Liver (tissue), 9 donors: ENCODE data around the gene C22orf23. TPM values are rescaled to one million over a fixed set of nuclear protein-coding genes. Genes with fewer than 3 reads are reported as not detected.

Experiments used
- DNase-seq: peaks from one replicate; pipeline ENCODE4 v3.0.0-alpha.2; 2017; ENCODE audit warnings: low spot score
- H3K27ac ChIP-seq, 2 donors: one replicate each; pipeline ENCODE4 v1.7.0; 2013; ENCODE audit warnings: inconsistent platforms in 2 of 2, low read length in 2 of 2, control low read depth in 1 of 2, low read depth in 1 of 2, mild to moderate bottlenecking in 1 of 2
- H3K27me3 ChIP-seq, 4 donors: one replicate each; pipeline versions ENCODE4 v1.6.1 to v1.7.0; 2013; ENCODE audit warnings: low read length in 3 of 4, inconsistent platforms in 1 of 4, mild to moderate bottlenecking in 1 of 4, moderate library complexity in 1 of 4; ENCODE audit not compliant: control insufficient read depth in 4 of 4, insufficient read depth in 4 of 4
- H3K36me3 ChIP-seq, 4 donors: one replicate each; pipeline versions ENCODE4 v1.6.1 to v1.7.0; 2013; ENCODE audit warnings: low read length in 3 of 4, mild to moderate bottlenecking in 3 of 4, low read depth in 1 of 4, moderate library complexity in 1 of 4; ENCODE audit not compliant: control insufficient read depth in 4 of 4, insufficient read depth in 3 of 4
- H3K4me1 ChIP-seq, 4 donors: one replicate each; pipeline versions ENCODE4 v1.6.1 to v1.7.0; 2013; ENCODE audit warnings: low read length in 3 of 4, mild to moderate bottlenecking in 3 of 4, moderate library complexity in 1 of 4; ENCODE audit not compliant: control insufficient read depth in 4 of 4, insufficient read depth in 4 of 4
- H3K4me3 ChIP-seq, 3 donors: one replicate each; pipeline versions ENCODE4 v1.6.1 to v1.7.0; 2013; ENCODE audit warnings: low read length in 3 of 3, control low read depth in 1 of 3, low read depth in 1 of 3, mild to moderate bottlenecking in 1 of 3
- H3K9ac ChIP-seq, 2 donors: one replicate each; pipeline ENCODE4 v1.7.0; 2013; ENCODE audit warnings: low read length in 2 of 2, mild to moderate bottlenecking in 2 of 2, moderate library complexity in 2 of 2, control low read depth in 1 of 2, low read depth in 1 of 2
- H3K9me3 ChIP-seq, 4 donors: one replicate each; pipeline versions ENCODE4 v1.6.1 to v1.7.0; 2013; ENCODE audit warnings: low read length in 3 of 4; ENCODE audit not compliant: control insufficient read depth in 4 of 4
- EGR1 ChIP-seq, 2 donors: IDR thresholded peaks; 2 replicates each; pipeline ENCODE4 v1.6.1; 2016 to 2018; ENCODE audit warnings: antibody characterized with exemption in 2 of 2, low read depth in 2 of 2
- FOXA1 ChIP-seq: IDR thresholded peaks from 2 replicates; pipeline ENCODE4 v1.6.1; 2016; ENCODE audit warnings: antibody characterized with exemption
- FOXA2 ChIP-seq: IDR thresholded peaks from 2 replicates; pipeline ENCODE4 v1.6.1; 2016; ENCODE audit warnings: antibody characterized with exemption
- GABPA ChIP-seq, 2 donors: IDR thresholded peaks in 1 of 2; conservative IDR thresholded peaks in 1 of 2; 2 replicates each; pipeline ENCODE4 v1.6.1; 2016; ENCODE audit warnings: antibody characterized with exemption in 2 of 2, mild to moderate bottlenecking in 1 of 2, moderate library complexity in 1 of 2
- HNF4A ChIP-seq, 2 donors: conservative IDR thresholded peaks; 2 replicates each; pipeline ENCODE4 v1.6.1; 2016; ENCODE audit warnings: antibody characterized with exemption in 2 of 2, mild to moderate bottlenecking in 2 of 2
- HNF4G ChIP-seq: IDR thresholded peaks from 2 replicates; pipeline ENCODE4 v1.6.1; 2016; ENCODE audit warnings: antibody characterized with exemption
- JUND ChIP-seq, 2 donors: IDR thresholded peaks; 2 replicates each; pipeline ENCODE4 v1.6.1; 2016; ENCODE audit warnings: antibody characterized with exemption in 2 of 2
- NR2F2 ChIP-seq: IDR thresholded peaks from 2 replicates; pipeline ENCODE4 v1.6.1; 2016; ENCODE audit warnings: antibody characterized with exemption
- RAD21 ChIP-seq, 2 donors: IDR thresholded peaks; 2 replicates each; pipeline ENCODE4 v1.6.1; 2016; ENCODE audit warnings: antibody characterized with exemption in 2 of 2, mild to moderate bottlenecking in 2 of 2
- RXRA ChIP-seq, 2 donors: IDR thresholded peaks; 2 replicates each; pipeline ENCODE4 v1.6.1; 2017 to 2018; ENCODE audit warnings: antibody characterized with exemption in 2 of 2, mild to moderate bottlenecking in 1 of 2
- SP1 ChIP-seq: IDR thresholded peaks from 2 replicates; pipeline ENCODE4 v1.6.1; 2018; ENCODE audit warnings: antibody characterized with exemption, mild to moderate bottlenecking
- TAF1 ChIP-seq: conservative IDR thresholded peaks from 2 replicates; pipeline ENCODE4 v1.6.1; 2016; ENCODE audit warnings: antibody characterized with exemption, mild to moderate bottlenecking
- YY1 ChIP-seq: IDR thresholded peaks from 2 replicates; pipeline ENCODE4 v1.6.1; 2016; ENCODE audit warnings: antibody characterized with exemption, mild to moderate bottlenecking
- WGBS: extraction: QIAGEN DNeasy Blood & Tissue Kit; methylation state at CpG from one replicate; pipeline ENCODE4 v1.1.7; 2013; 5-methylcytosine and 5-hydroxymethylcytosine counted together
- polyA plus RNA-seq, 2 donors: library from polyadenylated mRNA; stranded (reverse) in 1 of 2; unstranded in 1 of 2; fragments of 200-250 nt in 1 of 2; fragments of >200 nt in 1 of 2; fragmentation: Nextera tagmentation in 1 of 2; extraction: Ambion mirVana in 1 of 2; gene quantifications; one replicate each; pipeline versions ENCODE4 v1.2.1 to v1.2.3, GENCODE V29; 2013 to 2015
- total RNA-seq, 2 donors: library from RNA; depleted of rRNA; stranded (reverse); fragments of >200 nt; gene quantifications; one replicate each; pipeline ENCODE4 v1.2.3, GENCODE V29; 2014
- TF ChIP-seq, protein P1 (sequence below): IDR thresholded peaks from 2 replicates; pipeline ENCODE4 v1.6.1; 2016; ENCODE audit warnings: antibody characterized with exemption
- TF ChIP-seq, protein P2 (sequence below): IDR thresholded peaks from 2 replicates; pipeline ENCODE4 v1.6.1; 2016; ENCODE audit warnings: antibody characterized with exemption
- TF ChIP-seq, protein P3 (sequence below): IDR thresholded peaks from 2 replicates; pipeline ENCODE4 v1.6.1; 2016; ENCODE audit warnings: antibody characterized with exemption, mild to moderate bottlenecking
- TF ChIP-seq, protein P4 (sequence below): fragments of 150-350 bp; IDR thresholded peaks from 2 replicates; pipeline ENCODE4 v1.5.1; 2017; ENCODE audit warnings: improper control_type of control experiment, low read depth, low read length; ENCODE audit not compliant: missing input control
- donor health status: healthy.
- donor health status: healthy.
- donor health status: healthy.
- donor health status: healthy.
- donor health status: healthy.

The C22orf23 gene
- total and polyA plus RNA-seq, 4 donors = 0.02 TPM; not detected in 3

DNA sequence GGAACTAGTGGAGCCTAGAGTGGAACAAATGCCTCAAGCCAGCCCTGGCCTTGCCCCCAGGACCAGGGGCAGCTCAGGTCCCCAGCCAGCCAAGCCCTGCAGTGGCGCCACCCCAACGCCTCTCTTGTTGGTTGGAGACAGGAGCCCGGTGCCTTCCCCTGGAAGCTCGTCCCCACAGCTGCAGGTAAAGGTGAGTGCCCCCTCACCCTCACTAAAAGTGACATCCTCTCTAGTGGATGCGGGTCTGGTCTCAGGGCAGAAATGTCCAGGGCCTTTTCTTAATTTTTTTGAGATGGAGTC is 25.8 kb downstream of the C22orf23 start:
- Histone ChIP-seq H3K27me3 (no peaks in the 10 kb centered on the region), H3K9me3 (no peaks in the 10 kb centered on the region), H3K4me3 (no peak overlapping the region), H3K9ac (no peak overlapping the region), H3K4me1 (peaks cover 0 to 3% (median 0%) of the 10 kb centered on the region in 4 donors), H3K27ac (no peak overlapping the region), H3K36me3 (peaks cover 5 to 39% (median 13%) of the 10 kb centered on the region in 4 donors)
- TF ChIP-seq, protein P1, sequence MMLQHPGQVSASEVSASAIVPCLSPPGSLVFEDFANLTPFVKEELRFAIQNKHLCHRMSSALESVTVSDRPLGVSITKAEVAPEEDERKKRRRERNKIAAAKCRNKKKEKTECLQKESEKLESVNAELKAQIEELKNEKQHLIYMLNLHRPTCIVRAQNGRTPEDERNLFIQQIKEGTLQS = no peak
- TF ChIP-seq, protein P2, sequence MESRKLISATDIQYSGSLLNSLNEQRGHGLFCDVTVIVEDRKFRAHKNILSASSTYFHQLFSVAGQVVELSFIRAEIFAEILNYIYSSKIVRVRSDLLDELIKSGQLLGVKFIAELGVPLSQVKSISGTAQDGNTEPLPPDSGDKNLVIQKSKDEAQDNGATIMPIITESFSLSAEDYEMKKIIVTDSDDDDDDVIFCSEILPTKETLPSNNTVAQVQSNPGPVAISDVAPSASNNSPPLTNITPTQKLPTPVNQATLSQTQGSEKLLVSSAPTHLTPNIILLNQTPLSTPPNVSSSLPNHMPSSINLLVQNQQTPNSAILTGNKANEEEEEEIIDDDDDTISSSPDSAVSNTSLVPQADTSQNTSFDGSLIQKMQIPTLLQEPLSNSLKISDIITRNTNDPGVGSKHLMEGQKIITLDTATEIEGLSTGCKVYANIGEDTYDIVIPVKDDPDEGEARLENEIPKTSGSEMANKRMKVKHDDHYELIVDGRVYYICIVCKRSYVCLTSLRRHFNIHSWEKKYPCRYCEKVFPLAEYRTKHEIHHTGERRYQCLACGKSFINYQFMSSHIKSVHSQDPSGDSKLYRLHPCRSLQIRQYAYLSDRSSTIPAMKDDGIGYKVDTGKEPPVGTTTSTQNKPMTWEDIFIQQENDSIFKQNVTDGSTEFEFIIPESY = no peak
- no peak for TF ChIP-seq GABPA (IDR thresholded peaks at IDR 0.05 in 1 of 2, conservative IDR thresholded peaks at IDR 0.05 in 1 of 2)
- TF ChIP-seq EGR1 (IDR thresholded peaks at IDR 0.05; ENCODE audit: low read depth in 2 of 2) = no peak
- no peak for TF ChIP-seq NR2F2
- TF ChIP-seq JUND (IDR thresholded peaks at IDR 0.05) = no peak
- no peak for TF ChIP-seq FOXA2
- TF ChIP-seq HNF4G = no peak
- no peak for TF ChIP-seq YY1
- no peak for TF ChIP-seq RAD21 (IDR thresholded peaks at IDR 0.05)
- TF ChIP-seq, protein P3, sequence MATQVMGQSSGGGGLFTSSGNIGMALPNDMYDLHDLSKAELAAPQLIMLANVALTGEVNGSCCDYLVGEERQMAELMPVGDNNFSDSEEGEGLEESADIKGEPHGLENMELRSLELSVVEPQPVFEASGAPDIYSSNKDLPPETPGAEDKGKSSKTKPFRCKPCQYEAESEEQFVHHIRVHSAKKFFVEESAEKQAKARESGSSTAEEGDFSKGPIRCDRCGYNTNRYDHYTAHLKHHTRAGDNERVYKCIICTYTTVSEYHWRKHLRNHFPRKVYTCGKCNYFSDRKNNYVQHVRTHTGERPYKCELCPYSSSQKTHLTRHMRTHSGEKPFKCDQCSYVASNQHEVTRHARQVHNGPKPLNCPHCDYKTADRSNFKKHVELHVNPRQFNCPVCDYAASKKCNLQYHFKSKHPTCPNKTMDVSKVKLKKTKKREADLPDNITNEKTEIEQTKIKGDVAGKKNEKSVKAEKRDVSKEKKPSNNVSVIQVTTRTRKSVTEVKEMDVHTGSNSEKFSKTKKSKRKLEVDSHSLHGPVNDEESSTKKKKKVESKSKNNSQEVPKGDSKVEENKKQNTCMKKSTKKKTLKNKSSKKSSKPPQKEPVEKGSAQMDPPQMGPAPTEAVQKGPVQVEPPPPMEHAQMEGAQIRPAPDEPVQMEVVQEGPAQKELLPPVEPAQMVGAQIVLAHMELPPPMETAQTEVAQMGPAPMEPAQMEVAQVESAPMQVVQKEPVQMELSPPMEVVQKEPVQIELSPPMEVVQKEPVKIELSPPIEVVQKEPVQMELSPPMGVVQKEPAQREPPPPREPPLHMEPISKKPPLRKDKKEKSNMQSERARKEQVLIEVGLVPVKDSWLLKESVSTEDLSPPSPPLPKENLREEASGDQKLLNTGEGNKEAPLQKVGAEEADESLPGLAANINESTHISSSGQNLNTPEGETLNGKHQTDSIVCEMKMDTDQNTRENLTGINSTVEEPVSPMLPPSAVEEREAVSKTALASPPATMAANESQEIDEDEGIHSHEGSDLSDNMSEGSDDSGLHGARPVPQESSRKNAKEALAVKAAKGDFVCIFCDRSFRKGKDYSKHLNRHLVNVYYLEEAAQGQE = no peak
- TF ChIP-seq TAF1 = no peak
- no peak for TF ChIP-seq RXRA (IDR thresholded peaks at IDR 0.05)
- no peak for TF ChIP-seq SP1
- no peak for TF ChIP-seq FOXA1
- TF ChIP-seq, protein P4, sequence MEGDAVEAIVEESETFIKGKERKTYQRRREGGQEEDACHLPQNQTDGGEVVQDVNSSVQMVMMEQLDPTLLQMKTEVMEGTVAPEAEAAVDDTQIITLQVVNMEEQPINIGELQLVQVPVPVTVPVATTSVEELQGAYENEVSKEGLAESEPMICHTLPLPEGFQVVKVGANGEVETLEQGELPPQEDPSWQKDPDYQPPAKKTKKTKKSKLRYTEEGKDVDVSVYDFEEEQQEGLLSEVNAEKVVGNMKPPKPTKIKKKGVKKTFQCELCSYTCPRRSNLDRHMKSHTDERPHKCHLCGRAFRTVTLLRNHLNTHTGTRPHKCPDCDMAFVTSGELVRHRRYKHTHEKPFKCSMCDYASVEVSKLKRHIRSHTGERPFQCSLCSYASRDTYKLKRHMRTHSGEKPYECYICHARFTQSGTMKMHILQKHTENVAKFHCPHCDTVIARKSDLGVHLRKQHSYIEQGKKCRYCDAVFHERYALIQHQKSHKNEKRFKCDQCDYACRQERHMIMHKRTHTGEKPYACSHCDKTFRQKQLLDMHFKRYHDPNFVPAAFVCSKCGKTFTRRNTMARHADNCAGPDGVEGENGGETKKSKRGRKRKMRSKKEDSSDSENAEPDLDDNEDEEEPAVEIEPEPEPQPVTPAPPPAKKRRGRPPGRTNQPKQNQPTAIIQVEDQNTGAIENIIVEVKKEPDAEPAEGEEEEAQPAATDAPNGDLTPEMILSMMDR = no peak
- TF ChIP-seq HNF4A (conservative IDR thresholded peaks at IDR 0.05) = no peak
- WGBS = 96% methylated on average over 5 of the region's 5 CpGs
- DNase-seq = peak; percentile 29
